Nephron (organoid): Measurements from ENCODE around the gene DNAJC15.
A peak's percentile ranks its signal among the peaks of the same experiment; 100 is the strongest.

Source experiments
- H3K27ac Mint-ChIP-seq, 3 experiments: 2 replicates each; pipeline ENCODE4 v1.8.0; 2020; ENCODE audit warnings: mixed read lengths in 3 of 3, mild to moderate bottlenecking in 2 of 3, moderate library complexity in 1 of 3
- H3K27me3 Mint-ChIP-seq: 2 replicates; pipeline ENCODE4 v1.8.0; 2021; ENCODE audit warnings: low read depth, mild to moderate bottlenecking, moderate library complexity, mixed read lengths
- H3K36me3 Mint-ChIP-seq: 2 replicates; pipeline ENCODE4 v1.8.0; 2020; ENCODE audit warnings: low read depth, mixed read lengths
- H3K4me1 Mint-ChIP-seq: 2 replicates; pipeline ENCODE4 v1.8.0; 2020; ENCODE audit warnings: mixed read lengths
- H3K4me3 Mint-ChIP-seq, 3 experiments: 2 replicates each; pipeline ENCODE4 v1.8.0; 2020; ENCODE audit warnings: mild to moderate bottlenecking in 3 of 3, mixed read lengths in 3 of 3, moderate library complexity in 2 of 3
- H3K9me3 Mint-ChIP-seq: 2 replicates; pipeline ENCODE4 v1.8.0; 2020; ENCODE audit warnings: mixed read lengths
- CTCF ChIP-seq, 3 experiments: fragments of 200-600 bp; sonication (generic); IDR thresholded peaks; one replicate each; pipeline ENCODE4 v1.5.0; 2021; ENCODE audit warnings: antibody characterized with exemption in 3 of 3; ENCODE audit not compliant: unreplicated experiment in 3 of 3

DNAJC15 gene

GRCh38 chr13:43135516-43135915 lies 112.1 kb downstream of the DNAJC15 start:
- no peaks in the 10 kb centered on the region for H3K36me3 Mint-ChIP-seq
- H3K9me3 Mint-ChIP-seq = no peaks in the 10 kb centered on the region
- H3K27me3 Mint-ChIP-seq = peaks cover 14% of the 10 kb centered on the region
- peak overlapping the region in 1 of 3 experiments; percentile 18 for H3K27ac Mint-ChIP-seq
- H3K4me3 Mint-ChIP-seq = no peak overlapping the region
- no peak for TF ChIP-seq CTCF (IDR thresholded peaks at IDR 0.05; ENCODE audit: unreplicated experiment in 3 of 3)
- H3K4me1 Mint-ChIP-seq = peaks cover 51% of the 10 kb centered on the region

- Mint-ChIP-seq H3K9me3 (no peaks in the 10 kb centered on the region), H3K27me3 (peaks cover 19% of the 10 kb centered on the region), H3K36me3 (no peaks in the 10 kb centered on the region), H3K27ac (peak overlapping the region; percentile 20 to 63 (median 51)), H3K4me3 (peak overlapping the region in 1 of 3 experiments; percentile 24), H3K4me1 (peaks cover 57% of the 10 kb centered on the region)
- no peak for TF ChIP-seq CTCF (IDR thresholded peaks at IDR 0.05; ENCODE audit: unreplicated experiment in 3 of 3)
Observed at GRCh38 chr13:43136920-43137575, 113.7 kb downstream of the DNAJC15 start.

- Mint-ChIP-seq H3K9me3 (no peaks in the 10 kb centered on the region), H3K4me3 (no peak overlapping the region), H3K27ac (peak overlapping the region; percentile 37 to 81 (median 70)), H3K27me3 (peaks cover 16% of the 10 kb centered on the region), H3K36me3 (no peaks in the 10 kb centered on the region), H3K4me1 (peaks cover 53% of the 10 kb centered on the region)
- TF ChIP-seq CTCF (IDR thresholded peaks at IDR 0.05; ENCODE audit: unreplicated experiment in 3 of 3) = no peak
Observed at GRCh38 chr13:43139211-43139610, 115.8 kb downstream of the DNAJC15 start.

GRCh38 chr13:43139921-43140320 lies 116.5 kb downstream of the DNAJC15 start:
- Mint-ChIP-seq H3K27me3 (peaks cover 16% of the 10 kb centered on the region), H3K27ac (peak overlapping the region; percentile 7 to 81 (median 37))

GRCh38 chr13:43140985-43141384 lies 117.6 kb downstream of the DNAJC15 start:
- no peaks in the 10 kb centered on the region for H3K36me3 Mint-ChIP-seq
- H3K27me3 Mint-ChIP-seq = peaks cover 17% of the 10 kb centered on the region
- no peaks in the 10 kb centered on the region for H3K9me3 Mint-ChIP-seq
- H3K4me1 Mint-ChIP-seq = peaks cover 44% of the 10 kb centered on the region
- no peak overlapping the region for H3K4me3 Mint-ChIP-seq
- no peak overlapping the region for H3K27ac Mint-ChIP-seq
- no peak for TF ChIP-seq CTCF (IDR thresholded peaks at IDR 0.05; ENCODE audit: unreplicated experiment in 3 of 3)

More at GRCh38 chr13:43139921-43140320, 116.5 kb downstream of the DNAJC15 start:
- no peak for TF ChIP-seq CTCF (IDR thresholded peaks at IDR 0.05; ENCODE audit: unreplicated experiment in 3 of 3)
- H3K36me3 Mint-ChIP-seq = no peaks in the 10 kb centered on the region
- no peaks in the 10 kb centered on the region for H3K9me3 Mint-ChIP-seq
- peak overlapping the region in 1 of 3 experiments; percentile 10 for H3K4me3 Mint-ChIP-seq
- peaks cover 47% of the 10 kb centered on the region for H3K4me1 Mint-ChIP-seq

- TF ChIP-seq CTCF (IDR thresholded peaks at IDR 0.05; ENCODE audit: unreplicated experiment in 3 of 3) = no peak
- Mint-ChIP-seq H3K4me3 (no peak overlapping the region), H3K36me3 (no peaks in the 10 kb centered on the region), H3K27ac (no peak overlapping the region), H3K9me3 (no peaks in the 10 kb centered on the region), H3K4me1 (peaks cover 49% of the 10 kb centered on the region), H3K27me3 (peaks cover 24% of the 10 kb centered on the region)
Observed at GRCh38 chr13:43141685-43142084, 118.3 kb downstream of the DNAJC15 start.
